ENCODE data around the gene APLF. TPM values are rescaled to one million over a fixed set of nuclear protein-coding genes. Genes with fewer than 3 reads are reported as not detected.

Gene APLF
- total and polyA plus RNA-seq, 2 of the 8 experiments (the other 6 are each of a cell fraction or from before 2014, with no cell fraction given): 4.4 to 7.3 TPM

GRCh38 chr2:68428126-68428525 is 39.3 kb upstream of the APLF start:
- Histone ChIP-seq H3K27ac (ENCODE audit: low read depth, low read length) (no peak overlapping the region), H3K56ac (replicated peaks; ENCODE audit: insufficient read length, low read depth, low read length) (no peak overlapping the region), H3K79me1 (ENCODE audit: low read depth, low read length) (no peaks in the 10 kb centered on the region), H3K36me3 (ENCODE audit: control insufficient read depth in 2 of 4, insufficient read depth in 4 of 4, low read length in 3 of 4) (no peaks in the 10 kb centered on the region), H2AK5ac (ENCODE audit: low read depth, low read length) (no peak overlapping the region), H3K18ac (ENCODE audit: extremely low read depth, low read length) (no peak overlapping the region), H3K27me3 (replicated peaks in 1 of 4; ENCODE audit: control insufficient read depth in 3 of 4, extremely low read depth in 1 of 4, insufficient read depth in 3 of 4, low read length in 3 of 4) (no peaks in the 10 kb centered on the region), H3K9ac (replicated peaks in 1 of 4; ENCODE audit: extremely low read depth in 1 of 4, low read depth in 3 of 4, low read length in 3 of 4) (no peak overlapping the region), H3K23me2 (ENCODE audit: low read depth, low read length) (no peaks in the 10 kb centered on the region), H4K8ac (ENCODE audit: extremely low read depth, insufficient read depth, low read length) (no peak overlapping the region), H3K14ac (ENCODE audit: insufficient read length) (no peak overlapping the region), H4K20me1 (replicated peaks in 1 of 2; ENCODE audit: control insufficient read depth in 1 of 2, insufficient read depth in 2 of 2, low read length in 2 of 2) (no peaks in the 10 kb centered on the region), H3K4ac (replicated peaks; ENCODE audit: insufficient read length, low read depth, low read length) (no peak overlapping the region), H2BK12ac (ENCODE audit: low read depth, low read length) (no peak overlapping the region), H4K91ac (replicated peaks; ENCODE audit: insufficient read length, low read length) (no peak overlapping the region), H3K9me3 (ENCODE audit: insufficient read depth in 2 of 2, low read depth in 1 of 2, low read length in 1 of 2) (peaks cover 0 to 1% of the 10 kb centered on the region in 2 experiments; a peak in 1 of 4 replicates), H2BK120ac (replicated peaks; ENCODE audit: low read depth, low read length) (no peak overlapping the region), H2BK15ac (ENCODE audit: low read length) (no peak overlapping the region), H2AFZ (ENCODE audit: low read length) (no peak overlapping the region), H3K79me2 (ENCODE audit: control insufficient read depth in 1 of 2, insufficient read depth in 2 of 2, low read length in 2 of 2) (no peaks in the 10 kb centered on the region), H4K5ac (ENCODE audit: insufficient read length, low read depth, low read length) (no peak overlapping the region), H3K4me2 (ENCODE audit: insufficient read depth in 1 of 2, low read depth in 2 of 2, low read length in 2 of 2) (no peak overlapping the region), H3K23ac (ENCODE audit: insufficient read length) (no peak overlapping the region), H2BK20ac (ENCODE audit: low read length) (no peak overlapping the region), H3K4me1 (replicated peaks in 1 of 4; ENCODE audit: control insufficient read depth in 3 of 4, insufficient read depth in 4 of 4, low read length in 3 of 4) (no peaks in the 10 kb centered on the region), H3K4me3 (ENCODE audit: extremely low read depth in 1 of 4, insufficient read depth in 2 of 4, low read depth in 3 of 4, low read length in 4 of 4) (no peak overlapping the region), H2BK5ac (ENCODE audit: low read depth, low read length) (no peak overlapping the region)
- ChIA-PET POLR2A (ENCODE audit: partially characterized antibody) (no interaction called here), CTCF (ENCODE audit: partially characterized antibody) (interaction anchor here (4.2 kb wide), 1 partner anchor 13 kb away, joined by 16 read pairs; no protein-coding TSS in a partner anchor)
- DNase-seq (ENCODE audit: low read depth in 1 of 2, low spot score in 2 of 2): no peak
- no peak for FAIRE-seq
- 88% methylated on average over 4 of the region's 4 CpGs; no CpG with 5 or more reads in 1 of the 2 experiments for WGBS, 2 experiments (ENCODE audit: extremely low coverage in 1 of 2, insufficient coverage in 1 of 2, insufficient read length in 1 of 2, insufficient replicate concordance in 2 of 2, low coverage in 1 of 2, low lambda C conversion rate in 2 of 2, missing lambda C conversion rate in 1 of 2)
- TF ChIP-seq EP300 (IDR thresholded peaks at IDR 0.05; ENCODE audit: borderline replicate concordance in 1 of 2, low read depth in 2 of 2, low read length in 2 of 2): no peak
- TF ChIP-seq RXRA (IDR thresholded peaks at IDR 0.05; ENCODE audit: insufficient read depth, low read depth, low read length): no peak
- no peak for TF ChIP-seq JUND (IDR thresholded peaks at IDR 0.05; ENCODE audit: low read length)
- no peak for TF ChIP-seq CTBP2 (IDR thresholded peaks at IDR 0.05; ENCODE audit: borderline replicate concordance, insufficient read depth, insufficient read length, low read length)
- no peak for TF ChIP-seq SIRT6 (IDR thresholded peaks at IDR 0.05; ENCODE audit: low read length)
- TF ChIP-seq CREB1 (IDR thresholded peaks at IDR 0.05): no peak
- TF ChIP-seq TEAD4 (IDR thresholded peaks at IDR 0.05; ENCODE audit: low read depth, low read length): no peak
- no peak for TF ChIP-seq TBP (IDR thresholded peaks at IDR 0.05; ENCODE audit: low read depth, low read length)
